ENCODE results near the gene SEMA3E.

Gene SEMA3E

GRCh38 chr7:83457022-83457892 is 191.7 kb downstream of the SEMA3E start:
- no peak overlapping the region for H3K4me3 ChIP-seq (ENCODE audit: low read depth, low read length)
- DNase-seq (ENCODE audit: low read depth): no peak
- in situ Hi-C loops (cut with HindIII; ENCODE audit: low sequenced_read_pairs): no loop called here
- no peak for TF ChIP-seq CTCF (IDR thresholded peaks at IDR 0.05; ENCODE audit: low read depth, low read length, missing control alignments)

- in situ Hi-C loops (cut with HindIII; ENCODE audit: low sequenced_read_pairs): no loop called here
- no peak for DNase-seq (ENCODE audit: low read depth)
- H3K4me3 ChIP-seq (ENCODE audit: low read depth, low read length): no peak overlapping the region
- TF ChIP-seq CTCF (IDR thresholded peaks at IDR 0.05; ENCODE audit: low read depth, low read length, missing control alignments): no peak
Observed at GRCh38 chr7:83456413-83456812, 192.5 kb downstream of the SEMA3E start.

- no peak overlapping the region for H3K4me3 ChIP-seq (ENCODE audit: low read depth, low read length)
- in situ Hi-C loops (cut with HindIII; ENCODE audit: low sequenced_read_pairs): no loop called here
- DNase-seq (ENCODE audit: low read depth): no peak
- TF ChIP-seq CTCF (IDR thresholded peaks at IDR 0.05; ENCODE audit: low read depth, low read length, missing control alignments): no peak
Observed at GRCh38 chr7:83455612-83456011, 193.3 kb downstream of the SEMA3E start.

- no peak for DNase-seq (ENCODE audit: low read depth)
- TF ChIP-seq CTCF (IDR thresholded peaks at IDR 0.05; ENCODE audit: low read depth, low read length, missing control alignments): no peak
- no peak overlapping the region for H3K4me3 ChIP-seq (ENCODE audit: low read depth, low read length)
- in situ Hi-C loops (cut with HindIII; ENCODE audit: low sequenced_read_pairs): no loop called here
Observed at GRCh38 chr7:83452256-83452655, 196.7 kb downstream of the SEMA3E start.

- DNase-seq (ENCODE audit: low read depth): no peak
- TF ChIP-seq CTCF (IDR thresholded peaks at IDR 0.05; ENCODE audit: low read depth, low read length, missing control alignments): no peak
- H3K4me3 ChIP-seq (ENCODE audit: low read depth, low read length): no peak overlapping the region
- in situ Hi-C loops (cut with HindIII; ENCODE audit: low sequenced_read_pairs): no loop called here
Observed at GRCh38 chr7:83451501-83452045, 197.4 kb downstream of the SEMA3E start.

- no peak overlapping the region for H3K4me3 ChIP-seq (ENCODE audit: low read depth, low read length)
- no peak for TF ChIP-seq CTCF (IDR thresholded peaks at IDR 0.05; ENCODE audit: low read depth, low read length, missing control alignments)
- DNase-seq (ENCODE audit: low read depth): no peak
- in situ Hi-C loops (cut with HindIII; ENCODE audit: low sequenced_read_pairs): no loop called here
Observed at GRCh38 chr7:83449781-83450180, 199.2 kb downstream of the SEMA3E start.

Data from astrocyte of the cerebellum (primary cell).